ENCODE results near the gene REM2.

DNA sequence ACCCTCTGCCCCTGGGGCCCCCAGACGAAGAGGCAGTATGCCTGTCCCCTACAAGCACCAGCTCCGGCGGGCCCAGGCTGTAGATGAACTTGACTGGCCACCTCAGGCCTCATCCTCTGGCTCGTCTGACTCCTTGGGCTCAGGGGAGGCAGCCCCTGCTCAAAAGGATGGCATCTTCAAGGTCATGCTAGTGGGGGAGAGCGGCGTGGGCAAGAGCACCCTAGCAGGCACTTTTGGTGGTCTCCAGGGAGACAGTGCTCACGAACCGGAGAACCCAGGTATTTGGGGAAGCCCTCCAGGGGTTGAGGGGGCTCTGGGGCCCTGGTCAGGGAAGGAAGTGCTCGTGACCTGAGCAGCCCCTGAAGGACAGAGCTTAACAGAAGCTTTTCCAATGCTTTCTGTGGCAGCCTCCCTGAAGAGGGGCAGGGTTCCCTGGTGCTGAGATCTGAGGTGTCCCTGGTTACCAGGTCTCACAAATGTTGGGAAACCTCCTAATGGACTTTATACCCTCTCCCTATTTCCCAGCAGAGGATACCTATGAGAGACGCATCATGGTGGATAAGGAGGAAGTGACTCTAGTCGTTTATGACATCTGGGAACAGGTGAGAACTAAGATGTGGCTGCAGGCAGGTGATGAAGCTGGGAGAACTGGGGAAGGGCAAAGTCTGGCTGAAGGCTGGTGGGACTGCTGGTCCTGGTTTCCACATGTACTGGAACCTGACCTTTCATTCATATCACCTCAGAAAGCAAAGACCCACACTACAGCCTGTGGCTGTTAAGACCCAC lies 1.9 kb downstream of the REM2 start:
- TF ChIP-seq CTCF (conservative IDR thresholded peaks at IDR 0.05; ENCODE audit: low read depth, low read length) = no peak
- no peak for TF ChIP-seq EZH2phosphoT487 (IDR thresholded peaks at IDR 0.05; ENCODE audit: borderline replicate concordance, low read length)
- no peak for TF ChIP-seq EZH2 (IDR thresholded peaks at IDR 0.05; ENCODE audit: low read length, unreplicated experiment)
